ENCODE data around the gene SEMA3F. TPM values are rescaled to one million over a fixed set of nuclear protein-coding genes. Genes with fewer than 3 reads are reported as not detected.

Gene SEMA3F
- polyA plus RNA-seq, 1 experiment: 14.7 TPM

DNA sequence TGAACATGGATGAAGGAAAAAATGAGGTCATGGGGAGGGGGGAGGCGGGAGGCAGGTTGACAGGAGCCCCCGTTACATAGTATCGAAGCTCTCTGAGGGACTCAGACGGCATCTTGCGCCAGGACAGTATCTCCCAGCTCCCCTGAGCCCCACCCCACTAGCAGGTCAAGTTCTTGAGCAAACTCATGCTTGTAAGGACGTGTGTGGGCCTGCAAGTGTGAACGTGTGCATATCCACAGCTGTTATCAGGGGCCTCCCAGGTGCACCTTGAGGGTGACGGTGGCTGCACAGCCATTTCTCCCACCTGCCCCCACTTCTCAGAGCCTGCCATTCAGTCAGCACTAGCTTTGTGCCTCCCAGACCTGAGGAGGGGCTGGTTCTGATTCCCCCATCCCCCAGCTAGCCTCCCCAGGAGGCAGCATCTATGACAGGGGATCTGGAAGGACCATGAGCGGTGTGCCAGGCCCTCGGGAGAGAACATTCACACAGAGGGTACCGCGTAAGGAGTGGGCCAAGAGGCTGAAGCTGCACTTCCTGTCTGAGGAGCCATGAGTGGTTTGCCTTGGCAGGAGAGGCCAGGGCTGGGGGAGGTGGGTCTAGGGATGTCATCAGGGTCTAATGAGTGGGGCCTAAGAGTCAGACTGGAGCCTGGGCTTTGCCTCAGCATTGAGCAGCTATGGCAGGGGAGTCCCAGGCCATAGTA is 2.9 kb downstream of the SEMA3F start:
- POLR2A ChIA-PET: no interaction called here
- H3K27ac ChIP-seq (ENCODE audit: low read depth, low read length): peak overlapping the region; percentile 31
- CTCF ChIA-PET: no interaction called here

GRCh38 chr3:50158530-50159146 is 3.5 kb downstream of the SEMA3F start:
- H3K27me3 ChIP-seq (ENCODE audit: control insufficient read depth, insufficient read depth, low read length): peaks cover 3% of the 10 kb centered on the region
- H3K9me3 ChIP-seq (ENCODE audit: control insufficient read depth, insufficient read depth, low read length): no peaks in the 10 kb centered on the region
- H3K27ac ChIP-seq (ENCODE audit: low read depth, low read length): no peak overlapping the region
- ChIA-PET CTCF (no interaction called here), POLR2A (no interaction called here)
- no peak overlapping the region for H3K4me3 ChIP-seq (ENCODE audit: low read depth, low read length)
- no peak for DNase-seq (ENCODE audit: low read depth, low spot score)
- TF ChIP-seq CTCF (IDR thresholded peaks at IDR 0.05; ENCODE audit: low read depth, low read length): no peak

More for the DNA sequence above, 2.9 kb downstream of the SEMA3F start:
- no peak for TF ChIP-seq CTCF (IDR thresholded peaks at IDR 0.05; ENCODE audit: low read depth, low read length)
- Histone ChIP-seq H3K27me3 (ENCODE audit: control insufficient read depth, insufficient read depth, low read length) (peaks cover 6% of the 10 kb centered on the region), H3K9me3 (ENCODE audit: control insufficient read depth, insufficient read depth, low read length) (no peaks in the 10 kb centered on the region), H3K4me3 (ENCODE audit: low read depth, low read length) (no peak overlapping the region)
- no peak for DNase-seq (ENCODE audit: low read depth, low spot score)

GRCh38 chr3:50160561-50160983 is 5.4 kb downstream of the SEMA3F start:
- ChIA-PET CTCF (no interaction called here), POLR2A (no interaction called here)
- no peak for DNase-seq (ENCODE audit: low read depth, low spot score)
- Histone ChIP-seq H3K4me3 (ENCODE audit: low read depth, low read length) (no peak overlapping the region), H3K9me3 (ENCODE audit: control insufficient read depth, insufficient read depth, low read length) (no peaks in the 10 kb centered on the region), H3K27ac (ENCODE audit: low read depth, low read length) (no peak overlapping the region), H3K27me3 (ENCODE audit: control insufficient read depth, insufficient read depth, low read length) (no peaks in the 10 kb centered on the region)
- TF ChIP-seq CTCF (IDR thresholded peaks at IDR 0.05; ENCODE audit: low read depth, low read length): no peak

DNA sequence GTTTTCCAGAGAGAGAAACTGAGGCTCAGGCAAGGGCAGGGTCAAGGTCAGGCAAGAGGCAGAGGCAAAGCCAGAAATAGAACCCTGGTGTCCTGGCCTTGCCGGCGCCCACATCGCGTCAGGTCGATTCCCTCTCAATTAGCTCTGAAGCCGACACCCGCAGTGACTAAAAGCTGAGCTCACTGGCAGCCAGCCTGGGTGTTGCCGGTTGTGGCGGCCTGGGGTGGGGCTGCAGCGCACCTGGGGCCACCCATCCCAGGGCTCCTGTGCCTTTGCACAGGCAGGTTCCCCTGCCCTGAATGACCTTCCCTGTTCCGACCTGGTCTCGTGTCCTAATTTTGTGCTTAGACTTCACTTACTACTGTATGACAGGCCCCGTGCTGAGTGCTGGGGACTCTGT is 6.2 kb downstream of the SEMA3F start:
- CTCF ChIA-PET: interaction anchor here (3.2 kb wide), 1 partner anchor 30 kb away, joined by 13 read pairs; the partner anchor contains the start of gene GNAT1
- no peaks in the 10 kb centered on the region for H3K9me3 ChIP-seq (ENCODE audit: control insufficient read depth, insufficient read depth, low read length)
- H3K4me3 ChIP-seq (ENCODE audit: low read depth, low read length): no peak overlapping the region
- no peaks in the 10 kb centered on the region for H3K27me3 ChIP-seq (ENCODE audit: control insufficient read depth, insufficient read depth, low read length)
- no peak for TF ChIP-seq CTCF (IDR thresholded peaks at IDR 0.05; ENCODE audit: low read depth, low read length)
- H3K27ac ChIP-seq (ENCODE audit: low read depth, low read length): no peak overlapping the region
- POLR2A ChIA-PET: no interaction called here
- no peak for DNase-seq (ENCODE audit: low read depth, low spot score)

Data from AG04450 (cell line).